ENCODE results near the gene GLP1R. TPM values are rescaled to one million over a fixed set of nuclear protein-coding genes. Genes with fewer than 3 reads are reported as not detected.

GLP1R gene
- polyA plus RNA-seq (2011; rRNA removed) = not detected in 2 replicates
- not detected in 2 replicates for polyA plus RNA-seq (2012; cell fraction: cytosol; rRNA removed)
- not detected in 2 replicates for polyA plus RNA-seq (2012; cell fraction: nucleus; rRNA removed)
- not detected in 3 replicates for polyA plus RNA-seq (2017; fragmentation: RNase III; extraction: RNeasy Plus Mini Kit Qiagen cat#74134 plus additional on column Dnase treatment)
- polyA minus RNA-seq (2011; rRNA and poly(A)+ RNA removed) = not detected in 2 replicates

DNA sequence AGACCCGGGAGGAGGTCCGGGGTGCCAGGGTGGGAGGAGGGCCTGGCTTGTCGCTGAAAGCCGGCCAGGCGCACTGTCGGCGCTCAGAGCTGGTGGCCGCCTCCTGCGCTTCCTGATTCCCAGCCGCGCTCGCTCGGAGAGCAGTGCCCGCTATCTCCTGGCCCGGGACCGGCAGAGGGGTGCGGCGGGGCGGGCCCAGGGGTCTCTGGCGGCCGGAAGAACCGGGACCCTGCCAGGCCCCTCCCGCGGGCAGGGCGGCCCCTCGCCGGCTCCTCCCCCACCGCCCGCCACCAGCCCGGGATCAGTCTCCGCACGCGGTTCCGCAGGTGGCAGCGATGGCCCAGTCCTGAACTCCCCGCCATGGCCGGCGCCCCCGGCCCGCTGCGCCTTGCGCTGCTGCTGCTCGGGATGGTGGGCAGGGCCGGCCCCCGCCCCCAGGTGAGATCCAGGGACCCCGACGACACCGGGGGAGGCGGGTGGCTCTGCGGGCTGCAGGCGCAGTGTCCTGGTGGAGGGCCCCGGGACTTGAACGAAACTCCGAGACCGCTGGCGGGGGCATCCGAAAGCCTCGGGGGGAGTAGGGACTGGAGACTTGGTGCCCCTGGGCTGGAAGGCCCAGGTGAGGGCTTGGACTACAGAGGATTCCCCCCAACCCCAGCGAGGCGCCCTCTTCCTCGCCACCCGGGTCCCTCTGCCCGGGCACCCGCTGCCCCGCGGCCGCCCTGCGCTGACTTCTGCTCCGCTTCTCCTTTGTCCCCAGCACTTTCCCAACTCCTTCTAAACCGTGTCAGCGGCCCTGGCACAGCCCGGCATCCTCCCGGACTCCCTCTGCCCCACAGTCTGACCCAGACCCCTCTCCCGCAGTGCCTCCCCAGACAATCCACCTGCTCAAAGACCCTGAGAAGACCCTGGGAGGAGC lies at the start of gene GLP1R:
Gene GLP1R (plus strand): TSS at position 301 of the 919 bp plus-strand sequence. CDS start 60 bp downstream, at position 361.
- 48% methylated on average over 15 of the region's 74 CpGs for WGBS (ENCODE audit: missing lambda C conversion rate)
- Histone ChIP-seq H3K27ac (no peak within 1 kb of the TSS), H3K4me1 (no peaks in the 10 kb centered on the region), H3K9me3 (no peaks in the 10 kb centered on the region), H3K4me3 (peak within 1 kb of the TSS; percentile 31; the same call in 2 of the 3 replicates), H3K4me2 (peak within 1 kb of the TSS; percentile 67)
- no peak for FAIRE-seq
- no peak for DNase-seq (ENCODE audit: low read depth in 1 of 2, low spot score in 1 of 2)
- POLR2A ChIA-PET = no interaction called here
- CTCF ChIA-PET = no interaction called here
- ATAC-seq = peak in 1 of 2 experiments; percentile 51; a peak in 3 of 6 replicates
- no peak for TF ChIP-seq KDM5A (IDR thresholded peaks at IDR 0.05)
- no peak for TF ChIP-seq FOXS1 (CRISPR knock-in tag; IDR thresholded peaks at IDR 0.05)
- no peak for TF ChIP-seq CBX2 (IDR thresholded peaks at IDR 0.05; ENCODE audit: borderline replicate concordance, low read depth)
- no peak for TF ChIP-seq ZNF302 (CRISPR knock-in tag; IDR thresholded peaks at IDR 0.05)
- no peak for TF ChIP-seq CBX8 (IDR thresholded peaks at IDR 0.05)

DNA sequence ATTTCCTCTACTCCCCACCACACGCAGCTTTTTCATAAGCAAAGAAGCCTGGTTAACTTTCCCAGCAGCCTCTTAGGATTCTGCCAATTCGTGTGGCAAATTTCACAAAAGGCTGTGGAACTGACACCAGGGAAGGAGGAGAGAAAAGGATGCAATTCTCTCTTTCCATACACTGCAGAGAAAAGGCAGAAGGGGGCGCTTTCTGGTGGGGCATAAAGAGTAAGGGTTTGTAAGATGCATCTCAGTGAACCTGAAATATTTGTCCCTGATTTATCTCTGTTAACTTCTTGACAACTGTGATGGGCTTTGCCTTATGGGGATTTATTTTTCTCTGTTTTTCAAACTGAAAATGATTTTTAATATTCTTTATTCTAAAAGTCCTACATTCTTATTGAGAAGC lies 45.5 kb upstream of the GLP1R start:
- no peak for FAIRE-seq
- no peak for ATAC-seq
- ChIA-PET CTCF (interaction anchor here (0.8 to 1.2 kb wide), 4 partner anchors 23 to 308 kb away, joined by 3 to 4 read pairs (median 3); no protein-coding TSS in a partner anchor), POLR2A (no interaction called here)
- no peak for DNase-seq (ENCODE audit: low read depth in 1 of 2, low spot score in 1 of 2)
- no peak overlapping the region for H3K4me2 ChIP-seq
- 0% methylated on average over 3 of the region's 3 CpGs for WGBS (ENCODE audit: missing lambda C conversion rate)
- TF ChIP-seq HOXB5 (CRISPR knock-in tag; IDR thresholded peaks at IDR 0.05) (no peak), PHF8 (IDR thresholded peaks at IDR 0.05; ENCODE audit: borderline replicate concordance, low read depth) (no peak), RAD21 (conservative IDR thresholded peaks at IDR 0.05 in 1 of 2, IDR thresholded peaks at IDR 0.05 in 1 of 2) (peak in 1 of 2 experiments; percentile 15; a peak in 1 of 5 replicates)
- no peaks in the 10 kb centered on the region for H3K4me1 ChIP-seq
- no peak overlapping the region for H3K4me3 ChIP-seq
- no peak overlapping the region for H3K27ac ChIP-seq
- H3K9me3 ChIP-seq = no peaks in the 10 kb centered on the region

DNA sequence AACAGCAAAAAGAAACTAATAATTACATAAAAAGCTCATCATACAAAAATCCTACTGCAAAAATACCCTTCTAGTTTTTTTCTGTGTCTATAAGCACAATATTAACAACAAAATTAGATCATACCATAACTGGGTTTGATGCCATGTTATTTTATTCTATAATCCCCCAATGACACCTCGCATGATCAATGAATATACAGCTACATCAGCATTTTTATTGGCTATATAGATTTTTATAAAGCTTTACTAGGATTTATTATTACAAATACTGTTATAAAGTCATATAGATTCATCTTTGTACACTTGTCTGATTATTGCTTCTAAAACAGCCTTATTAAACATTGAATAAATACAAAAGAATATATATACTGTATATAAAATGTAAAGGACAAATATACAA lies 45.1 kb upstream of the GLP1R start:
- Histone ChIP-seq H3K4me3 (no peak overlapping the region), H3K27ac (no peak overlapping the region), H3K9me3 (no peaks in the 10 kb centered on the region), H3K4me1 (no peaks in the 10 kb centered on the region), H3K4me2 (no peak overlapping the region)
- ATAC-seq (no peak), FAIRE-seq (no peak), DNase-seq (ENCODE audit: low read depth in 1 of 2, low spot score in 1 of 2) (no peak)
- TF ChIP-seq HEYL (CRISPR knock-in tag; IDR thresholded peaks at IDR 0.05) (no peak), MAFK (IDR thresholded peaks at IDR 0.05; ENCODE audit: partially characterized antibody) (peak; percentile 36), HOXB5 (CRISPR knock-in tag; IDR thresholded peaks at IDR 0.05) (no peak)
- 5% methylated on average over 1 of the region's 1 CpG for WGBS (ENCODE audit: missing lambda C conversion rate)
- ChIA-PET POLR2A (no interaction called here), CTCF (interaction anchor here (0.8 to 1.1 kb wide), 3 partner anchors 194 to 307 kb away, joined by 3 to 4 read pairs (median 3); no protein-coding TSS in a partner anchor)

- FAIRE-seq (no peak), ATAC-seq (no peak), DNase-seq (ENCODE audit: low read depth in 1 of 2, low spot score in 1 of 2) (no peak)
- ChIA-PET CTCF (no interaction called here), POLR2A (no interaction called here)
- Histone ChIP-seq H3K4me2 (no peak overlapping the region), H3K4me1 (no peaks in the 10 kb centered on the region), H3K27ac (no peak overlapping the region), H3K4me3 (no peak overlapping the region), H3K9me3 (no peaks in the 10 kb centered on the region)
- no peak for TF ChIP-seq REST (IDR thresholded peaks at IDR 0.05)
- TF ChIP-seq TP53 (CRISPR knock-in tag; IDR thresholded peaks at IDR 0.05) = no peak
- no peak for TF ChIP-seq JUNB (IDR thresholded peaks at IDR 0.05)
- TF ChIP-seq HMGXB4 (CRISPR knock-in tag; IDR thresholded peaks at IDR 0.05; ENCODE audit: borderline replicate concordance) = no peak
- 12% methylated on average over 2 of the region's 2 CpGs for WGBS (ENCODE audit: missing lambda C conversion rate)
These were observed 43.8 kb upstream of the GLP1R start for GRCh38 chr6:39004801-39005200.

All from A549 (cell line).